Keratinocyte (primary cell): ENCODE data around the gene GDAP2.

ENCODE experiments used
- CTCF ChIP-seq, 3 experiments: IDR thresholded peaks in 1 of 3; conservative IDR thresholded peaks in 1 of 3; optimal IDR thresholded peaks in 1 of 3; 2 replicates in 2 of 3; 3 replicates in 1 of 3; pipeline versions ENCODE3 to v1.5.1; 2011; ENCODE audit warnings: low read length in 3 of 3, mild to moderate bottlenecking in 3 of 3, moderate library complexity in 2 of 3, control low read depth in 1 of 3, inconsistent platforms in 1 of 3; ENCODE audit not compliant: insufficient read depth in 2 of 3; ENCODE audit errors: extremely low read depth in 1 of 3
- EZH2 ChIP-seq: IDR thresholded peaks from one replicate; pipeline ENCODE4 v1.6.1; 2012; ENCODE audit warnings: inconsistent platforms, mild to moderate bottlenecking, low read length, moderate library complexity

- TF ChIP-seq CTCF (optimal IDR thresholded peaks at IDR 0.05 in 1 of 3, IDR thresholded peaks at IDR 0.05 in 1 of 3, conservative IDR thresholded peaks at IDR 0.05 in 1 of 3; ENCODE audit: extremely low read depth in 1 of 3, insufficient read depth in 2 of 3, low read length in 3 of 3) = no peak
- TF ChIP-seq EZH2 = no peak
These were observed 7.4 kb downstream of the GDAP2 start for GRCh38 chr1:117921991-117922390.
